ENCODE results near the gene GLCE.

The GLCE gene

GRCh38 chr15:69135499-69135898, 24.9 kb upstream of the GLCE start:
- TF ChIP-seq, protein P1, sequence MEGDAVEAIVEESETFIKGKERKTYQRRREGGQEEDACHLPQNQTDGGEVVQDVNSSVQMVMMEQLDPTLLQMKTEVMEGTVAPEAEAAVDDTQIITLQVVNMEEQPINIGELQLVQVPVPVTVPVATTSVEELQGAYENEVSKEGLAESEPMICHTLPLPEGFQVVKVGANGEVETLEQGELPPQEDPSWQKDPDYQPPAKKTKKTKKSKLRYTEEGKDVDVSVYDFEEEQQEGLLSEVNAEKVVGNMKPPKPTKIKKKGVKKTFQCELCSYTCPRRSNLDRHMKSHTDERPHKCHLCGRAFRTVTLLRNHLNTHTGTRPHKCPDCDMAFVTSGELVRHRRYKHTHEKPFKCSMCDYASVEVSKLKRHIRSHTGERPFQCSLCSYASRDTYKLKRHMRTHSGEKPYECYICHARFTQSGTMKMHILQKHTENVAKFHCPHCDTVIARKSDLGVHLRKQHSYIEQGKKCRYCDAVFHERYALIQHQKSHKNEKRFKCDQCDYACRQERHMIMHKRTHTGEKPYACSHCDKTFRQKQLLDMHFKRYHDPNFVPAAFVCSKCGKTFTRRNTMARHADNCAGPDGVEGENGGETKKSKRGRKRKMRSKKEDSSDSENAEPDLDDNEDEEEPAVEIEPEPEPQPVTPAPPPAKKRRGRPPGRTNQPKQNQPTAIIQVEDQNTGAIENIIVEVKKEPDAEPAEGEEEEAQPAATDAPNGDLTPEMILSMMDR (IDR thresholded peaks at IDR 0.05), result no peak
- DNase-seq (ENCODE audit: low spot score), result no peak
- H3K4me3 ChIP-seq, result no peak overlapping the region
- no peak overlapping the region for H3K27ac ChIP-seq

GRCh38 chr15:69138963-69139362, 21.5 kb upstream of the GLCE start:
- no peak for DNase-seq (ENCODE audit: low spot score)
- H3K4me3 ChIP-seq, result no peak overlapping the region
- H3K27ac ChIP-seq, result no peak overlapping the region
- TF ChIP-seq, protein P1 (IDR thresholded peaks at IDR 0.05), result no peak

GRCh38 chr15:69140306-69140705, 20.1 kb upstream of the GLCE start:
- TF ChIP-seq, protein P1 (IDR thresholded peaks at IDR 0.05), result no peak
- DNase-seq (ENCODE audit: low spot score), result no peak
- no peak overlapping the region for H3K4me3 ChIP-seq
- no peak overlapping the region for H3K27ac ChIP-seq

GRCh38 chr15:69141286-69141701, 19.1 kb upstream of the GLCE start:
- Histone ChIP-seq H3K27ac (no peak overlapping the region), H3K4me3 (no peak overlapping the region)
- TF ChIP-seq, protein P1 (IDR thresholded peaks at IDR 0.05), result no peak
- no peak for DNase-seq (ENCODE audit: low spot score)

DNA sequence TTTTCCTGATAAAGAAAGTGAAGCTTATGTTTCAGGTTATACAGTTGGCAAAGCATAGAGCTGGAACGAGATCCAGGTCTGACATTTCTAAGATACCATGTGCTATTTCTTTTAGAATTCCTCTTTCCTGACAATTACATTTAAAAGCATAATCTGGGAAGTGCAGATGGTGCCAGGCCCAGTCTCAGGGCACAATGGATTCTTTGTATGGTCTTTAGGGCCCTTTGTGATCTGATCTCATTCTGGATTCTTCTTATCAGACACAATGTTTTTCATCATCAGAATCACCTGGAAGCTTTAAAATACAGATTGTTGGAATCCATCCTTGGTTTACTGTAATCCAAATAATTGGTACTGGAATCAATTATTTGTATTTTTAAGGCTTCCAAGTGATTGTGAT, 18.6 kb upstream of the GLCE start:
- Histone ChIP-seq H3K4me3 (no peak overlapping the region), H3K27ac (no peak overlapping the region)
- no peak for DNase-seq (ENCODE audit: low spot score)
- TF ChIP-seq, protein P1 (IDR thresholded peaks at IDR 0.05), result no peak

DNA sequence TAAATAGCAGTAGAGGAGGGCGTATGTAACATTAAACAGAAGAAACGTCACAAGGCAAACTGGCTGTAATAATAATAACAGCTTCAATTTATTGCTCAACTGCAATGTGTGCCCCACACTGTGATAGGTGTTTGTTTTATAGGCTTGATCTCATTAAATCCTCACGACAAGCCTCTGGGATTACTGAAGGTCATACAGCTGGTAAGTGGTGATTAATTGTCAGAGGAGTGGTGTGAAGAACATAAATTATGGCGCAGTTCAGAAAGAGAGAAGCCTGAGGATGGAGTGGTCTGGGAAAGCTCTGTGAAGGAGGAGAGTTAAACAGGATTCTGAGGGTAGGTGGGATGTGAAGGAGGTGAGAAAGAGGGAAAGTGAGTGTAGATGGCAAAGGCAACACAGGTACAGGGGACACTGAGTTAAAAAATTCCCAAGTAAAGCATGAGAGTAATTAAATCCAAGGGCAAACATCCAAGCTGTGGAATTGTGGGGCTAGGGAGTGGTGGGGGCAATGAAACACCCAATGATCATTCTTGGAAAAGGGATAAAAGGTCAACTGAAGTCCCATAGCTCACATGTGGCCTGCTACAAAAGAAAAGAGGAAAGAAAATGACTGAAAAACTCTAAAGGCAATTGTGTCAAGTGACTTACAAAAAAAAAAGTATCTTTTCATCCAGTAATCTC, 16.5 kb upstream of the GLCE start:
- H3K4me3 ChIP-seq, result no peak overlapping the region
- TF ChIP-seq, protein P1 (IDR thresholded peaks at IDR 0.05), result no peak
- DNase-seq (ENCODE audit: low spot score), result no peak
- H3K27ac ChIP-seq, result no peak overlapping the region

DNA sequence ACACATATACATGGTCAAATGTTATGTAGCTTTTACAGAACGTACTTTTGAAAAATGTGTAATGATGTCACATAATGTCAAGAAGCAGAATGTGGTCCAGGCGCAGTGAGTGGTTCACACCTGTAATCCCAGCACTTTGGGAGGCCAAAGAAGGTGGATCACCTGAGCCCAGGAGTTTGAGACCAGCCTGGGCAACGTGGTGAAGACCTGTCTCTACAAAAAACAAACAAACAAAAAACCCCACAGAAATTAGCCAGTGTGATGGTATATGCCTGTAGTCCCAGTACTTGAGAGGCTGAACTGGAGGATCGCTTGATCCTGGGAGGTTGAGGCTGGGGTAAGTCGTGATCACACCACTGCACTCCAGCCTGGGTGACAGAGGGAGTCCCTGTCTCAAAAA, 15.9 kb upstream of the GLCE start:
- DNase-seq (ENCODE audit: low spot score), result no peak
- TF ChIP-seq, protein P1 (IDR thresholded peaks at IDR 0.05), result no peak
- Histone ChIP-seq H3K4me3 (no peak overlapping the region), H3K27ac (no peak overlapping the region)

Measured in coronary artery (tissue), 2 donors.